ENCODE data around the gene MIPEP. TPM values are rescaled to one million over a fixed set of nuclear protein-coding genes. Genes with fewer than 3 reads are reported as not detected.

The MIPEP gene
- total and polyA plus RNA-seq, 10 of the 15 experiments (the other 5 are each of a cell fraction or from before 2014, with no cell fraction given) = 15.6 to 56.2 (median 29.8) TPM

- BruUV-seq (replicated peaks) = no TSS peak
- POLR2A ChIA-PET = interaction anchor here (0.5 kb wide), 1 partner anchor 199 kb away, joined by 4 read pairs; no protein-coding TSS in a partner anchor
- TF ChIP-seq NFYA (IDR thresholded peaks at IDR 0.05; ENCODE audit: borderline replicate concordance, low read depth, low read length) (no peak), CUX1 (IDR thresholded peaks at IDR 0.05; ENCODE audit: insufficient replicate concordance, low read depth, low read length) (no peak), MYC (IDR thresholded peaks at IDR 0.05; ENCODE audit: insufficient read depth, insufficient read length, insufficient replicate concordance, low read length, severe bottlenecking) (no peak), NR2F1 (conservative IDR thresholded peaks at IDR 0.05) (no peak), POLR2AphosphoS2 (IDR thresholded peaks at IDR 0.05; ENCODE audit: low read depth, low read length) (no peak), ZNF622 (IDR thresholded peaks at IDR 0.05) (no peak), TARDBP (IDR thresholded peaks at IDR 0.05; ENCODE audit: borderline replicate concordance) (no peak), CEBPZ (IDR thresholded peaks at IDR 0.05; ENCODE audit: low read depth, low read length) (no peak), PAX8 (IDR thresholded peaks at IDR 0.05) (no peak), TCF12 (IDR thresholded peaks at IDR 0.05; ENCODE audit: low read depth, low read length) (no peak), FOXK2 (IDR thresholded peaks at IDR 0.05) (no peak), MEF2B (IDR thresholded peaks at IDR 0.05; ENCODE audit: partially characterized antibody, poor library complexity, severe bottlenecking) (no peak), ASH2L (IDR thresholded peaks at IDR 0.05; ENCODE audit: borderline replicate concordance, low read depth) (no peak)
- TF ChIP-seq, protein P1, sequence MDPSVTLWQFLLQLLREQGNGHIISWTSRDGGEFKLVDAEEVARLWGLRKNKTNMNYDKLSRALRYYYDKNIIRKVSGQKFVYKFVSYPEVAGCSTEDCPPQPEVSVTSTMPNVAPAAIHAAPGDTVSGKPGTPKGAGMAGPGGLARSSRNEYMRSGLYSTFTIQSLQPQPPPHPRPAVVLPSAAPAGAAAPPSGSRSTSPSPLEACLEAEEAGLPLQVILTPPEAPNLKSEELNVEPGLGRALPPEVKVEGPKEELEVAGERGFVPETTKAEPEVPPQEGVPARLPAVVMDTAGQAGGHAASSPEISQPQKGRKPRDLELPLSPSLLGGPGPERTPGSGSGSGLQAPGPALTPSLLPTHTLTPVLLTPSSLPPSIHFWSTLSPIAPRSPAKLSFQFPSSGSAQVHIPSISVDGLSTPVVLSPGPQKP (IDR thresholded peaks at IDR 0.05; ENCODE audit: low read depth, low read length) = no peak
Measured at GRCh38 chr13:23683084-23683483, 206.1 kb downstream of the MIPEP start.

More at GRCh38 chr13:23683084-23683483, 206.1 kb downstream of the MIPEP start:
- WGBS (ENCODE audit: insufficient coverage, insufficient replicate concordance, low lambda C conversion rate, missing lambda C conversion rate) = 33% methylated on average over 4 of the region's 4 CpGs
- no peaks in the 10 kb centered on the region for H4K20me1 ChIP-seq (ENCODE audit: control insufficient read depth, insufficient read depth)
- H3K4me3 ChIP-seq = no peak overlapping the region
- no peak for FAIRE-seq
- no peak overlapping the region for H3K27ac ChIP-seq (ENCODE audit: control insufficient read depth, insufficient read depth)
- H2AFZ ChIP-seq (ENCODE audit: control insufficient read depth, low read depth, low read length) = no peak overlapping the region
- H3K4me1 ChIP-seq (ENCODE audit: control insufficient read depth, insufficient read depth, low read length) = peaks cover under 1% of the 10 kb centered on the region; the same call in 1 of the 2 replicates
- H3K36me3 ChIP-seq (ENCODE audit: control insufficient read depth in 2 of 2, insufficient read depth in 2 of 2, low read length in 1 of 2) = no peaks in the 10 kb centered on the region
- H3K79me2 ChIP-seq (ENCODE audit: control insufficient read depth, insufficient read depth, low read length) = no peaks in the 10 kb centered on the region
- H3K9ac ChIP-seq (ENCODE audit: control insufficient read depth, insufficient read depth, low read length) = no peak overlapping the region
- RAD21 ChIA-PET (ENCODE audit: unreplicated experiment) = no interaction called here
- SMC1A ChIA-PET (ENCODE audit: uncharacterized antibody, unreplicated experiment) = no interaction called here
- H3K27me3 ChIP-seq (replicated peaks in 1 of 2; ENCODE audit: control insufficient read depth in 2 of 2, insufficient read depth in 2 of 2, low read length in 1 of 2) = no peaks in the 10 kb centered on the region
- ATAC-seq = no peak
- no peaks in the 10 kb centered on the region; the same call in 2 of the 3 replicates for H3K9me3 ChIP-seq (replicated peaks; ENCODE audit: control insufficient read depth, insufficient read depth, low read length)
- CTCF ChIA-PET = no interaction called here
- in situ Hi-C loops (cut with MboI) = no loop called here
- DNase-seq (ENCODE audit: low read depth, low spot score) = no peak
- no peak overlapping the region for H3K4me2 ChIP-seq (ENCODE audit: control insufficient read depth, insufficient read depth)
- intact Hi-C loops (cut with micrococcal nuclease; ENCODE audit: unreplicated experiment) = no loop called here

All from GM12878 (cell line).